H9 (cell line): ENCODE data around the gene NEGR1. TPM values are rescaled to one million over a fixed set of nuclear protein-coding genes. Genes with fewer than 3 reads are reported as not detected.

Source experiments
- DNase-seq: peaks from one replicate; pipeline ENCODE4 v3.0.0-alpha.2; 2017
- H2AFZ ChIP-seq: one replicate; pipeline ENCODE4 v1.6.1; 2013; ENCODE audit warnings: mild to moderate bottlenecking, low read length, control low read depth, moderate library complexity
- H2AK5ac ChIP-seq: 2 replicates; pipeline ENCODE4 v1.6.1; 2013; ENCODE audit warnings: low read length, control low read depth, mixed read lengths; ENCODE audit not compliant: insufficient read length
- H2BK120ac ChIP-seq: one replicate; pipeline ENCODE4 v1.6.1; 2013; ENCODE audit warnings: low read depth, mild to moderate bottlenecking, low read length, control low read depth, inconsistent platforms; ENCODE audit not compliant: poor library complexity, severe bottlenecking
- H2BK12ac ChIP-seq: 2 replicates; pipeline ENCODE4 v1.6.1; 2013; ENCODE audit warnings: low read length, control low read depth, mixed read lengths, low read depth; ENCODE audit not compliant: insufficient read length
- H2BK15ac ChIP-seq: 2 replicates; pipeline ENCODE4 v1.6.1; 2013; ENCODE audit warnings: low read depth, low read length, control low read depth
- H2BK20ac ChIP-seq: one replicate; pipeline ENCODE4 v1.6.1; 2013; ENCODE audit warnings: low read depth, mild to moderate bottlenecking, low read length, control low read depth, inconsistent platforms; ENCODE audit not compliant: poor library complexity, severe bottlenecking
- H2BK5ac ChIP-seq: 2 replicates; pipeline ENCODE4 v1.6.1; 2013; ENCODE audit warnings: low read length, control low read depth, mixed read lengths; ENCODE audit not compliant: insufficient read length
- H3K14ac ChIP-seq: 2 replicates; pipeline ENCODE4 v1.6.1; 2013; ENCODE audit warnings: low read length, control low read depth; ENCODE audit not compliant: insufficient read depth
- H3K18ac ChIP-seq: 2 replicates; pipeline ENCODE4 v1.6.1; 2013; ENCODE audit warnings: low read depth, mild to moderate bottlenecking, mixed read lengths, low read length, control low read depth; ENCODE audit not compliant: insufficient read length
- H3K23ac ChIP-seq: 2 replicates; pipeline ENCODE4 v1.6.1; 2013; ENCODE audit warnings: low read length, control low read depth, mixed read lengths, low read depth; ENCODE audit not compliant: insufficient read length
- H3K23me2 ChIP-seq: 2 replicates; pipeline ENCODE4 v1.6.1; 2013; ENCODE audit warnings: low read depth, mild to moderate bottlenecking, mixed read lengths, low read length, control low read depth; ENCODE audit not compliant: insufficient read length, poor library complexity, severe bottlenecking
- H3K27ac ChIP-seq: 2 replicates; pipeline ENCODE4 v1.5.1; 2013; ENCODE audit warnings: low read length, control low read depth, mixed read lengths, low read depth; ENCODE audit not compliant: insufficient read length
- H3K27me3 ChIP-seq: 2 replicates; pipeline ENCODE4 v1.6.1; 2013; ENCODE audit warnings: low read length, control low read depth, inconsistent platforms; ENCODE audit not compliant: insufficient read depth
- H3K4ac ChIP-seq: 2 replicates; pipeline ENCODE4 v1.6.1; 2013; ENCODE audit warnings: low read depth, mild to moderate bottlenecking, control low read depth, inconsistent platforms, low read length, moderate library complexity
- H3K4me1 ChIP-seq: 2 replicates; pipeline ENCODE4 v1.6.1; 2013; ENCODE audit warnings: low read length, control low read depth, inconsistent platforms; ENCODE audit not compliant: insufficient read depth
- H3K4me2 ChIP-seq: 2 replicates; pipeline ENCODE4 v1.6.1; 2013; ENCODE audit warnings: low read length, control low read depth, mixed read lengths; ENCODE audit not compliant: insufficient read length, insufficient read depth
- H3K56ac ChIP-seq: 2 replicates; pipeline ENCODE4 v1.6.1; 2013; ENCODE audit warnings: low read depth, mild to moderate bottlenecking, mixed read lengths, low read length, control low read depth; ENCODE audit not compliant: insufficient read length
- H3K79me1 ChIP-seq: 2 replicates; pipeline ENCODE4 v1.6.1; 2013; ENCODE audit warnings: low read depth, mild to moderate bottlenecking, moderate library complexity, low read length, control low read depth, inconsistent platforms; ENCODE audit not compliant: insufficient read depth, poor library complexity, severe bottlenecking
- H3K79me2 ChIP-seq: 2 replicates; pipeline ENCODE4 v1.6.1; 2013; ENCODE audit warnings: low read length, control low read depth, inconsistent platforms; ENCODE audit not compliant: insufficient read depth
- H3K9ac ChIP-seq: 2 replicates; pipeline ENCODE4 v1.6.1; 2013; ENCODE audit warnings: low read length, control low read depth, mixed read lengths; ENCODE audit not compliant: insufficient read length; ENCODE audit errors: extremely low read depth
- H3K9me3 ChIP-seq: one replicate; pipeline ENCODE4 v1.6.1; 2013; ENCODE audit warnings: low read depth, low read length, inconsistent platforms; ENCODE audit not compliant: control insufficient read depth
- H3T11ph ChIP-seq: one replicate; pipeline ENCODE4 v1.6.1; 2013; ENCODE audit warnings: mild to moderate bottlenecking, low read length, control low read depth, inconsistent platforms
- H4K20me1 ChIP-seq: one replicate; pipeline ENCODE4 v1.6.1; 2013; ENCODE audit not compliant: control insufficient read depth, insufficient read length, insufficient read depth
- H4K5ac ChIP-seq: 2 replicates; pipeline ENCODE4 v1.6.1; 2013; ENCODE audit warnings: low read depth, mild to moderate bottlenecking, mixed read lengths, low read length, control low read depth; ENCODE audit not compliant: insufficient read length
- H4K8ac ChIP-seq: replicated peaks from 2 replicates; pipeline ENCODE4 v1.6.1; 2013; ENCODE audit warnings: low read length, control low read depth, mixed read lengths, low read depth; ENCODE audit not compliant: insufficient read length
- H4K91ac ChIP-seq: 2 replicates; pipeline ENCODE4 v1.6.1; 2013; ENCODE audit warnings: low read depth, mild to moderate bottlenecking, moderate library complexity, mixed read lengths, low read length, control low read depth; ENCODE audit not compliant: insufficient read length
- H3K27ac Mint-ChIP-seq, 3 experiments: 2 replicates in 2 of 3; 3 replicates in 1 of 3; pipeline ENCODE4 v1.8.0; 2020 to 2021; ENCODE audit warnings: mixed read lengths in 3 of 3, mild to moderate bottlenecking in 1 of 3, moderate library complexity in 1 of 3
- H3K27me3 Mint-ChIP-seq: 2 replicates; pipeline ENCODE4 v1.8.0; 2021; ENCODE audit warnings: low read depth, mild to moderate bottlenecking, moderate library complexity, mixed read lengths
- H3K36me3 Mint-ChIP-seq, 3 experiments: 2 replicates in 2 of 3; 3 replicates in 1 of 3; pipeline ENCODE4 v1.8.0; 2020 to 2021; ENCODE audit warnings: low read depth in 3 of 3, mixed read lengths in 3 of 3; ENCODE audit not compliant: insufficient read depth in 1 of 3
- H3K4me1 Mint-ChIP-seq, 2 experiments: 2 replicates each; pipeline ENCODE4 v1.8.0; 2020; ENCODE audit warnings: mixed read lengths in 2 of 2
- H3K4me3 Mint-ChIP-seq, 2 experiments: 2 replicates in 1 of 2; 3 replicates in 1 of 2; pipeline ENCODE4 v1.8.0; 2020 to 2021; ENCODE audit warnings: mild to moderate bottlenecking in 2 of 2, mixed read lengths in 2 of 2, moderate library complexity in 1 of 2
- H3K9me3 Mint-ChIP-seq, 2 experiments: 2 replicates in 1 of 2; 3 replicates in 1 of 2; pipeline ENCODE4 v1.8.0; 2020; ENCODE audit warnings: mild to moderate bottlenecking in 2 of 2, mixed read lengths in 2 of 2, moderate library complexity in 1 of 2
- CTCF ChIP-seq: fragments of 200-600 bp; sonication (generic); conservative IDR thresholded peaks from 3 replicates; pipeline ENCODE4 v1.8.0; 2021; ENCODE audit warnings: antibody characterized with exemption, mild to moderate bottlenecking
- WGBS: extraction: QIAGEN DNeasy Blood & Tissue Kit; methylation state at CpG from one replicate; pipeline ENCODE4 v1.1.7; 2013; ENCODE audit warnings: missing lambda C conversion rate, low lambda C conversion rate, mixed read lengths; ENCODE audit not compliant: insufficient read length; ENCODE audit errors: extremely low coverage; 5-methylcytosine and 5-hydroxymethylcytosine counted together
- total RNA-seq: library from RNA; stranded (reverse); gene quantifications from 2 replicates; pipeline ENCODE4 v1.2.1, GENCODE V29; 2021

NEGR1 gene
- total RNA-seq, 1 experiment from 2014 or later: 0.13 TPM

- no peak overlapping the region for H2BK12ac ChIP-seq
- WGBS: no CpG with 5 or more reads among the region's 7 CpGs
- no peak overlapping the region for H3K27ac ChIP-seq
- no peak overlapping the region for H2BK120ac ChIP-seq
- no peaks in the 10 kb centered on the region for H3K4me1 ChIP-seq
- H3K23me2 ChIP-seq: no peaks in the 10 kb centered on the region
- H3K79me2 ChIP-seq: no peaks in the 10 kb centered on the region
- H3K4ac ChIP-seq: no peak overlapping the region
- no peak overlapping the region for H2AFZ ChIP-seq
- no peak overlapping the region for H4K5ac ChIP-seq
- H4K20me1 ChIP-seq: no peaks in the 10 kb centered on the region
- H3K14ac ChIP-seq: no peak overlapping the region
- H4K91ac ChIP-seq: no peak overlapping the region
- no peak overlapping the region for H2BK15ac ChIP-seq
- H3K27me3 Mint-ChIP-seq: no peaks in the 10 kb centered on the region
- no peak overlapping the region for H3K4me3 Mint-ChIP-seq
- H3K23ac ChIP-seq: no peak overlapping the region
- H3K9me3 ChIP-seq: no peaks in the 10 kb centered on the region
- no peaks in the 10 kb centered on the region for H3K27me3 ChIP-seq
- H3K4me1 Mint-ChIP-seq: peaks cover 0 to 4% of the 10 kb centered on the region in 2 experiments; a peak in 2 of 4 replicates
- H3K4me2 ChIP-seq: no peak overlapping the region
- H3K27ac Mint-ChIP-seq: no peak overlapping the region
- TF ChIP-seq CTCF: no peak
- H2BK20ac ChIP-seq: no peak overlapping the region
- H4K8ac ChIP-seq: no peak overlapping the region
- no peak overlapping the region for H3T11ph ChIP-seq
- H3K9me3 Mint-ChIP-seq: no peaks in the 10 kb centered on the region
- no peaks in the 10 kb centered on the region for H3K36me3 Mint-ChIP-seq
- no peak for DNase-seq
- H3K18ac ChIP-seq: no peak overlapping the region
- no peak overlapping the region for H3K56ac ChIP-seq
- no peak overlapping the region for H2BK5ac ChIP-seq
- H3K79me1 ChIP-seq: no peaks in the 10 kb centered on the region
- H2AK5ac ChIP-seq: no peak overlapping the region
- no peak overlapping the region for H3K9ac ChIP-seq
Measured at GRCh38 chr1:72063364-72064044, 218.8 kb downstream of the NEGR1 start.
